GM11168 (cell line): ENCODE measurements around the gene NACC1.
"Not testable (repeated sequence)": the region's sequence is repeated elsewhere in the genome, so short reads cannot be mapped to it uniquely, and the experiment has no call there.

Source experiments
- in situ Hi-C: fragments of 300-500 bp; cut with MboI; formaldehyde crosslinking; loops from one replicate; pipeline ENCODE4 v1.12.0; 2022; ENCODE audit warnings: low sequenced_read_pairs; ENCODE audit not compliant: unreplicated experiment

The NACC1 gene

GRCh38 chr19:13184926-13185325 is 66.9 kb downstream of the NACC1 start:
- in situ Hi-C loops, result not testable (repeated sequence)

GRCh38 chr19:13185763-13186657 is 67.9 kb downstream of the NACC1 start:
- in situ Hi-C loops, result not testable (repeated sequence)

GRCh38 chr19:13186688-13187087 is 68.6 kb downstream of the NACC1 start:
- in situ Hi-C loops, result not testable (repeated sequence)

- in situ Hi-C loops, result no loop called here
These were observed 69.4 kb downstream of the NACC1 start for GRCh38 chr19:13187419-13187818.

GRCh38 chr19:13189600-13189999 is 71.5 kb downstream of the NACC1 start:
- in situ Hi-C loops, result no loop called here
